ENCODE data around the gene CHST15.

The CHST15 gene

GRCh38 chr10:124028700-124029480 is 64.5 kb downstream of the CHST15 start:
- H3K36me3 ChIP-seq (ENCODE audit: control insufficient read depth, insufficient read depth, low read length), result no peaks in the 10 kb centered on the region
- no peaks in the 10 kb centered on the region; the same call in 1 of the 2 replicates for H3K27me3 ChIP-seq (replicated peaks; ENCODE audit: control insufficient read depth, insufficient read depth, low read length)

GRCh38 chr10:124027651-124028050 is 65.7 kb downstream of the CHST15 start:
- DNase-seq (ENCODE audit: extremely low read depth, insufficient read length), result no peak
- H3K27me3 ChIP-seq (replicated peaks; ENCODE audit: control insufficient read depth, insufficient read depth, low read length), result no peaks in the 10 kb centered on the region; the same call in 1 of the 2 replicates
- TF ChIP-seq CTCF (IDR thresholded peaks at IDR 0.05; ENCODE audit: insufficient read depth, low read length, poor library complexity, severe bottlenecking), result no peak
- H3K36me3 ChIP-seq (ENCODE audit: control insufficient read depth, insufficient read depth, low read length), result no peaks in the 10 kb centered on the region
- H3K4me3 ChIP-seq (replicated peaks; ENCODE audit: low read depth, low read length), result no peak overlapping the region

More at GRCh38 chr10:124028700-124029480, 64.5 kb downstream of the CHST15 start:
- no peak for TF ChIP-seq CTCF (IDR thresholded peaks at IDR 0.05; ENCODE audit: insufficient read depth, low read length, poor library complexity, severe bottlenecking)
- H3K4me3 ChIP-seq (replicated peaks; ENCODE audit: low read depth, low read length), result no peak overlapping the region
- DNase-seq (ENCODE audit: extremely low read depth, insufficient read length), result no peak

GRCh38 chr10:124027031-124027611 is 66.3 kb downstream of the CHST15 start:
- Histone ChIP-seq H3K27me3 (replicated peaks; ENCODE audit: control insufficient read depth, insufficient read depth, low read length) (no peaks in the 10 kb centered on the region; the same call in 1 of the 2 replicates), H3K36me3 (ENCODE audit: control insufficient read depth, insufficient read depth, low read length) (no peaks in the 10 kb centered on the region), H3K4me3 (replicated peaks; ENCODE audit: low read depth, low read length) (no peak overlapping the region)
- no peak for TF ChIP-seq CTCF (IDR thresholded peaks at IDR 0.05; ENCODE audit: insufficient read depth, low read length, poor library complexity, severe bottlenecking)
- DNase-seq (ENCODE audit: extremely low read depth, insufficient read length), result no peak

GRCh38 chr10:124026589-124026939 is 66.8 kb downstream of the CHST15 start:
- H3K27me3 ChIP-seq (replicated peaks; ENCODE audit: control insufficient read depth, insufficient read depth, low read length), result no peaks in the 10 kb centered on the region
- no peak for DNase-seq (ENCODE audit: extremely low read depth, insufficient read length)
- no peaks in the 10 kb centered on the region for H3K36me3 ChIP-seq (ENCODE audit: control insufficient read depth, insufficient read depth, low read length)
- H3K4me3 ChIP-seq (replicated peaks; ENCODE audit: low read depth, low read length), result no peak overlapping the region
- no peak for TF ChIP-seq CTCF (IDR thresholded peaks at IDR 0.05; ENCODE audit: insufficient read depth, low read length, poor library complexity, severe bottlenecking)

- no peak for DNase-seq (ENCODE audit: extremely low read depth, insufficient read length)
- no peaks in the 10 kb centered on the region for H3K27me3 ChIP-seq (replicated peaks; ENCODE audit: control insufficient read depth, insufficient read depth, low read length)
- no peaks in the 10 kb centered on the region for H3K36me3 ChIP-seq (ENCODE audit: control insufficient read depth, insufficient read depth, low read length)
- peak; percentile 20 for TF ChIP-seq CTCF (IDR thresholded peaks at IDR 0.05; ENCODE audit: insufficient read depth, low read length, poor library complexity, severe bottlenecking)
- H3K4me3 ChIP-seq (replicated peaks; ENCODE audit: low read depth, low read length), result no peak overlapping the region
Observed at GRCh38 chr10:124025660-124026588, 67.5 kb downstream of the CHST15 start.
